Amniotic epithelial cell (primary cell): ENCODE measurements around the gene BBS1.
"Not testable (repeated sequence)": the region's sequence is repeated elsewhere in the genome, so short reads cannot be mapped to it uniquely, and the experiment has no call there.

ENCODE experiments used
- DNase-seq: peaks from one replicate; pipeline ENCODE4 v3.0.0-alpha.2; 2010; ENCODE audit warnings: low read depth

Gene BBS1

DNA sequence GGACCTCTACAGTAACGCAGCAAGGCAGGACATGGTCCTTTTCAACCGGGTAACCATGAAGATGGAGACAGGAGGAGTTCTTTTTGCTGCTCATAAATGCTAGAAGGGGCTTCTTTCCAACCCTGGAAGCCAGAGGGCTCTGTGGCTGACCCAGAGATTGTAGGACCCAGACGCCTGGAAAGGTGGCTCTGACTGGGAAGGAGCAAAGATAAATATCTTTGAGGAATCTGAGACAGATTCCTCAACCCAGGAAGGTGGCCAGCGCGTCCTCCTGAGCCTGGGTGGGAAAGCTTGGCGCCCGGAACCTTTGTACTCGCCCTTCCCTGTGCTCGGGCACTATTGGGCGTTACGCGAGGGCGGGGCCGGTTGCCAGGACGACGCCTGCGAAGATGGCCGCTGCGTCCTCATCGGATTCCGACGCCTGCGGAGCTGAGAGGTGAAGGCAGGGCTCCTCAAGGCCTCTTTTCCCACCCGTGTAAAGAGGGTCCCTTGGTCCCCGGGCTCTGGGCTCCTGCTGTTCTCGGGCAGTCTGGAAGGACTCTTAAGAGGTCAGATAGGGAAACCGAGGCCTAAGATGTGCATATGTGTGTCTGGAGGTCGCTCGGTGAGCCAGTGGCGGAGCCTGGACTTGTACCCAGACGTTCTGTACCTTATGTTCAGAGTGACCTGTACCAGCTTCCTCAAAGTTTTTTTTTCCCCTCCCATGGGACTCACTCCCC lies at the start of gene BBS1:
Gene BBS1, plus strand, starts transcription at position 365 of the 719 bp plus-strand sequence. Its CDS starts 25 bp downstream, at position 390.
- peak; percentile 62 for DNase-seq

DNA sequence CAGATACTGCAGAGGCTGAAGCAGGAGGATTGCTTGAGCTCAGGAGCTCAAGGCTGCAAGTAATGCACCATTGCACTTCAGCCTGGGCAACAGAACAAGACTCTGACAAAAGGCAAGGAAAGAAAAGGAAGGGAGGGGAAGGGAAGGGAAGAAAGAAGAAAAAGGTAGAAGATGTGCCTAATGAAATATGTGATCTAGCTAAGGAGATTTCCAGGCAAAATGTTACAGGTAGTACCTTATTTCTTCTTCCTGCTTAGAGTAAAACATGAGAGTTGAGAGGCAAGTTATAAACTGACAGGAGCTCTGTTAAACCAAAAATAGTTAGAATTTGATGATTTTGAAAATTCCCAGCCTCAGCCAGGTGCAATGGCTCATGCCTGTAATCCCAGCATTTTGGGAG lies 48.4 kb upstream of the BBS1 start:
- DNase-seq, result no peak

DNA sequence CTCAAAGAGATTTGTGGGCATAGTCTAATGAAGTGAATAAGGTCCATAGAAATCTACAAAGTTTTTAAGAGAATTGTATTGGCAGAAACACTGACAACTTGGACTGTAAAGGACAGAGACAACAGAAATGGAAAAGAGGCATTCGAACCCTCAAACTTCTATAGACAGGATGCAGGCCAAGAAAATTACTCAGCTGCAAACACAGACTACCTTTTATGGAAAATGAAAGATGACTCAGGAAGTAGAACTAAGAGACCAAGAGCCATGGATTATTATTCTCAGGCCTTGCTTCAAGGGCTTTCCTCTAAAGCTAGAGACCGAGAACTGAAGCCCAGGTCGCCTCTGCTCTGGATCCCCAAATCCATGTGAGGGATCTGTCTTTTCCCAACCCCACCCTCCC lies 47.5 kb upstream of the BBS1 start:
- no peak for DNase-seq

DNA sequence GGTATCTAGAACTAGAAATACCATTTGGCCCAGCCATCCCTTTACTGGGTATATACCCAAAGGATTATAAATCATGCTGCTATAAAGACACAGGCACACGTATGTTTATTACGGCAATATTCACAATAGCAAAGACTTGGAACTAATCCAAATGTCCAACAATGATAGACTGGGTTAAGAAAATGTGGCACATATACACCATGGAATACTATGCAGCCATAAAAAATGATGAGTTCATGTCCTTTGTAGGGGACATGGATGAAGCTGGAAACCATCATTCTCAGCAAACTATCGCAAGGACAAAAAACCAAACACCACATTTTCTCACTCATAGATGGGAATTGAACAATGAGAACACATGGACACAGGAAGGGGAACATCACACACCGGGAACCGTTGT lies 46.3 kb upstream of the BBS1 start:
- not testable (repeated sequence) for DNase-seq

DNA sequence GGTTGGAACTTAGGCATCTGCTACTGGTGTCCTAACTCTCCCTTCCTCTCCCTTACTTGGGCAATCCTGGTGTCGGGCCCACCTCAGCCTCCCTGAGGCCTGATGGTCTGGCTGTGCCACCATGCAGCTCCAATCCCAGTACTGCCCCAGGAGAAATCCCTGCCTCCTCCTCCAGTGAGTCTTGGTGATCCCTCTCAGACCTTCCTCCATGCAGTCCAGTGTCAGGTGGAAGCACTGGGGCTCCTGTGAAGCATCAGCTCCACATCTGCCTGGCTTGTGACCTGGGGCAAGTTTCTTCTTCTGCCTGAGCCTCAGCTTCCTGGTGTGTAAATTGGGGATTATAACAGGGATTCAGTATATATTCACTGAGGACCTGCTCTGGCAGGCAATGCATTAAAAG lies 45.5 kb upstream of the BBS1 start:
- no peak for DNase-seq

DNA sequence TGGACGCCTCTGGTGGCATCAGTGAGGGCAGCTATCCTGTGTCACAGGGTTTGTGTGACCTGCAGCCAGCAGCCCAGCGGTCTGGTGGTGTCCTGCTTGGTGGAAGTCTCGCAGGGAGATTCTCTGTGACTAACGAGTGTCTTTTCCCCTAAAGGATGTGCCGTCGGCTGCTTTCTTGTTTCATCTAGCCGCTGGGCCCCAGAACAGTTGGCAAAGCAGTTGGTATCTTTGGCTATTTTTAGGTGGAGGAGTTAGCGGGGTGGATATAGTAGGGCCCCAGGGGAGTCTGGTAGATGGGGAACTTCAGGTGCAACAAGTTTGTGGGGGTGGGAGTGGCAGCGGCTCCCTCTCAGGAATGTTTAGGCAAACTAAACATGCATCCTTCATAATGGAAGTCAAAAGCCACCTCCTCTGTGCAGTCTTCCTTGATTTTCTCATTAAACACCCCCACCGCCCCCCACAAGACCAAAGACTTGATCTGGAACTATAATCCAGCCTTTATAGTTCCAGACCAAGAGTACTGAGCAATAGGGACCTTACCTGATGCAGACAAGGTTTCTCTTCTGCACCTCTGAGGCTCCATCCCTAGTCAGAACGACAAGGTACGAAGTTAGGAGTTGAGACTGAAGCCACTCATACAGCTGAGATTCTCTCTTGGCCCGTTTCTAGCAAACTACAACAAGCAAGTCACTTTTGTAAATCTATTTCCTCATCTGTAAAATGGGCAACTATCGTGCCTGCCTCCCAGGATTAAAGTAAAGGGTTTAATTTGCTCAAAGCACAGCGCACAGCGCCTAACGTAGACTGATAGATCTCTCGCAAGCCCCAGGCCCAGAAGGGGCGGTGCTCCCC lies 44.8 kb upstream of the BBS1 start:
- DNase-seq, result no peak

DNA sequence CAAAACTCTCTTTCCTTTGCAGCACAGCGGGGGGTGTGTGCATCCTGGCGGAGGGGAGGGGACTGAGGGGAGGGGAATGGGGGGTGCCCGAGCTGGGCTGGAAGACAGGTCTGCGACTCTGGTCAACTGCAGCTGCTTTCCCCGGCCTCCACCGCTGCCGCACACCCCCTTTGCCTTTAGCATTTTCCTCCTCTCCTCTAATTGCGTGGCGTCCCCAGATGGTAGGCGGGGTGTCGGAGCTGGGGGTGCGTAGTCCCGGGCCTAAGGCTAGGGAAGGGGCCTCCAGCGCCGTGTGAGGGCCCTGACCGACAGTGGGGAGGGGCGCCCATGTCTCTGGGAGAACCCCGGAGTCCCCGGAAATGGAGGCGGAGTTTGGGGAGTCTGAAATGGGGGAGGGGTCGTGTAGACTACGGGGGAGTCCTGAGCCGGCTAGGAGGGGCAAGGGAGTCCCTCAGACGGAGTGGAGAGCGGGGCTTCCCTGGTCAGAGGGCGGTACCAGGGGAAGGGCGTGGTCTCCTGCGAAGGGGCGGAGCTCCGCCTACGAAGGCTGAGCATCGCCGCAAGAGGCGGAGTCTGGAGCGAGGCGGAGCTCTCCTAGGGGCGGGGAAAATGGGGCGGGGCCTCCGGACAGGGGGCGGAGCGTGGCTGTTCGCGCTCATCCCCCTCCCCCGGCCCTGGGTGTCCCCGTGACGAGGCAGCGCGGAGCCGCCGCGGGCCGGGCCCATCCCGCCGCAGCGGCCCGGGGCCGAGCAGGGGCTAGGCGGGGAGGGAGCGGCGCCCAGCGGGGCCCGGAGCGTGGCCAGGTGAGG lies 44.0 kb upstream of the BBS1 start, which contains the start of gene PELI3:
Gene PELI3, plus strand, starts transcription at position 681 of the 809 bp plus-strand sequence. CDS start 1,224 bp downstream, outside the sequence.
- peak; percentile 84 for DNase-seq

DNA sequence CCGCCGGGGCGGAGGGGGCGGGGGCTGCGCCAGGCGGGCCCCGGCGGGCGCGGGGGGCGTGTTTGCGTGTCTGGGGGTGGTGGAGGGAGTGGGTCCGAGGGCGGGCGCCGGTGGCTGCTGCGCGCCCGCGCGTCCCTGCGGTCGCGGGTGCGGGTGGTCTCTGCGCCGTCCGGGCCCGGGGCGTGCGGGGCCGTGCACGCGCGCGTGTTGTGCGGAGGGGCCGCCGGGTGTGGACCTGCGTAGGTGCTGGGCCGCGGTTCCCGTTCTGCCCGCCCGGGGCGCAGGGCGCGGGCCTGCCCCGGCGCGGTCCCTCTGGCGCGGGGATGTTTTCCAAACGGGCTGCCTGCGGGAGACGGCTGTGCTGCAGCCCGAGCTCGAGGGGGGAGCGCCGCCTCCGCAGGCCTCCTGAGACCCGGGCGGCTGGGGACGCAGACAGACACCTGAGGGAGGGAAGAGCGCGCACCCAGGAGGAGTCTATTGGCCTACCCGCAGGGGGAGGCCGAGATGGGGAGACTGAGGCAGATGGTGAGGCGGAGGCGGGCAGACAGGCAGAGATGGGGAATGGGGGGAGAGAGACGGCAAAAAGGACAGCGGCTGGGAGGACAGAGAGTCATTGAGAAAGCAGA lies 43.3 kb upstream of the BBS1 start:
- peak; percentile 21 for DNase-seq

DNA sequence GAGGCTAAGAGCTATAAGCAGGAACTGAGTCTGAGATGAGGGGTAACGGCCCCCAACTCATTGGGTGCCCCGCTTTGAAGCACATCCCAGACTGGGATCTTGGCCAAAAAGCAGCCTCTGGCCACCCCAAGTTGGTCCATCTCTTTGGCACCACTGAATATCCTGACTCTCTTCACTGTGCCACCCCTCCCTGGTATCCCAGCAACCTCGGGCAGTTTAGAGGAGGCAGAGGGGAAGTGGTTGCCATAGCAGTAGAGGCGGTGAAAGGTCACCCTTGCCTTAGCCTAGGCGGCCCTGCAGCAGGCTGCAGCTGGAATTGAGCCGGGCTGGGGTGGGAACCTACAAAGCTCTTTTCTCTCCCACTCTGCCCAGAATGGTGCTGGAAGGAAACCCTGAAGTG lies 42.7 kb upstream of the BBS1 start:
- no peak for DNase-seq

DNA sequence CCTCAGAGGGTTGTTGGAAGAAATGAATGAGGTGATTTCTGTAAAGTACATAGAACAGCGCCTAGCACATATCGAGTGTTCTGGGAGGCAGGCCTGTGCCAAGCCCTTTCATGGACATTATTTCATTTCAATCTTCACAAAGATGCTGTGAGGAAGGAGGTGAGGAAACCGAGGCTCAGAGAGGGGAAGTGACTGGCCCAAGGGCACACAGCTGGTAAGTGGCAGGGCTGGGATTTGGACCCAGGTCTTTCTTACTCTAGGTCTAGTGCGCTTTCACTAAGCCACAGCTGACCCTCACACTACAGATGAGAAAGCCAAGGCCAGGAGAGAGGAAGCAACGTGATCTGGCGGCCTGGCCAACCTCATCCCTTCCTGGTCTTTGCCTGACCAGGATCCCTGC lies 41.7 kb upstream of the BBS1 start:
- no peak for DNase-seq

DNA sequence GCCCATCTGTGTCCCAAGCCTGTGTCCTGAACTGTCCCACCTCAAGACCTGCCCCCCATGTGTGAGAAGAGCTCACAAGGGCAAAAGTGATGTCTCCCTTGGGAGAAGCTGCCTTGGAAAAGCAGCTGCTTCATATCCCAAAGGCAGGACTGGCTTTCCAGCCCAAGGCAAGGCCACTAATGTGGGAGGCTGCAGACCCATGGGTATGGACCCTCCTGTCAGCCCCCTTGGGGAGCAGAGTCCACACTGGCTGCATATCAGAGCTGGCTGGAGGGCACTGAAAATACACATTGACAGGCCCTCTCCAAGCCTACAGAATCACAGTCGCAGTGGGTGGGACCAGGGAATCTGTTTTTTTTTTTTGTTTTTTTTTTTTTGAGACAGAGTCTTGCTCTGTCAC lies 41.0 kb upstream of the BBS1 start:
- no peak for DNase-seq

DNA sequence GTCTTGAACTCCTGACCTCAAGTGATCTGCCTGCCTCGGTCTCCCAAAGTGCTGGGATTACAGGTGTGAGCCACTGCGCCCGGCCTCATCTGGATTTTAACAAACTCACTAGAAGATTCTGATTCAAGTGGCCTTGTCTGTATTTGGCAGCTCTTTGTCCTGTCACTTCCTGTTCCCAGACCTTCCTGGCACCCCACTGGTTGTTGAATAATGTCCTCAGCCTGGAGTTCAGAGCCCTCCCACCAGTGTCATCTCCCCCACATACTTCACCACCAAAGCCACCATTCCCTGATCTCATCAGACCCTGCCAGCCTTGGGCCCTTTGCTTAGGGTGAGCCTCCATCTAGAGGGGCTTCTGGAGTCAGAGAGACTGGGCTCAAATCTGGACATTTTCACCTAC lies 40.4 kb upstream of the BBS1 start:
- no peak for DNase-seq

DNA sequence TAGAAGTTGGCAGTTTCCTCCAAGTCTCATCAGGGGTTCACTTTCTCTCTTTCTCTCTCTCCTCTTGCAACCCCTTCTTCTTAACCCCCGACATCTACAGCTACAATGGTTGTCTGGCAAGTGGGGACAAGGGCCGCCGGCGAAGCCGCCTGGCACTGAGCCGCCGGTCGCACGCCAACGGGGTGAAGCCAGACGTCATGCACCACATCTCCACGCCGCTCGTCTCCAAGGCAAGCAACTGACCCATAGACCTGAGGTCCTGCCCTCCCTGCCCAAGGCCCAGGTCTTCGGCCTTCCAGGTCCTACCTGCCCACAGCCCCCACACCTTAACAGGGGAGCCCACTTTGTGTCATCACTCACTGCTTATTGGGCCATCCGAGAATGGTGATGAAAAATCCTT lies 39.3 kb upstream of the BBS1 start:
- no peak for DNase-seq

DNA sequence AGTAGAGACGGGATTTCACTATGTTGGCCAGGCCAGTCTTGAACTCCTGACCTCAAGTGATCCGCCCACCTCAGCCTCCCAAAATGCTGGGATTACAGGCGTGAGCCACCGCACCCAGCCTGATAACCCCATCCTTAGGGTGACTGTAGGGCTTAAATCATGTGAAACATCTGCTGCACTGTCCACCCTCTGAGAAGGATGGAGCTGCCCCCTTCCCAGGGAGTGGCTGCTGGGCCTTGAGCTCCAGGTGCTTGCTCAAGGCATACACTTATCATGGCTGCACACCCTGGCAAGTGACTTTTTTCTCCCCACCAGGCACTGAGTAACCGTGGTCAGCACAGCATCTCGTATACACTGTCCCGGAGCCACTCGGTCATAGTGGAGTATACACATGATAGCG lies 38.4 kb upstream of the BBS1 start:
- DNase-seq, result no peak

DNA sequence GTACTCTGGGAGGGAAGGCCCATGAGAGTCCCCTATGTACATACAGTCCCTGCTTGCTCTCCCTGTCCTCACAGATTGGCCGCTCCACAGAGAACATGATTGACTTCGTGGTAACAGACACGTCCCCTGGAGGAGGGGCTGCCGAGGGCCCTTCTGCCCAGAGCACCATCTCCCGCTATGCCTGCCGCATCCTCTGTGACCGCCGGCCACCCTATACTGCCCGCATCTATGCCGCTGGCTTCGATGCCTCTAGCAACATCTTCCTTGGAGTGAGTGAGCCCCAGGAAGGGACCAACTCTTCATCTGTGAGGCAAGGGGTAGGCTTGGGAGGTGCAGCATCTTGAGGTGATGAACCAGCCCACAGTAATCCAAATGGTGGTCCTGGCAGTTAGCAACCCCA lies 37.3 kb upstream of the BBS1 start:
- DNase-seq, result no peak

DNA sequence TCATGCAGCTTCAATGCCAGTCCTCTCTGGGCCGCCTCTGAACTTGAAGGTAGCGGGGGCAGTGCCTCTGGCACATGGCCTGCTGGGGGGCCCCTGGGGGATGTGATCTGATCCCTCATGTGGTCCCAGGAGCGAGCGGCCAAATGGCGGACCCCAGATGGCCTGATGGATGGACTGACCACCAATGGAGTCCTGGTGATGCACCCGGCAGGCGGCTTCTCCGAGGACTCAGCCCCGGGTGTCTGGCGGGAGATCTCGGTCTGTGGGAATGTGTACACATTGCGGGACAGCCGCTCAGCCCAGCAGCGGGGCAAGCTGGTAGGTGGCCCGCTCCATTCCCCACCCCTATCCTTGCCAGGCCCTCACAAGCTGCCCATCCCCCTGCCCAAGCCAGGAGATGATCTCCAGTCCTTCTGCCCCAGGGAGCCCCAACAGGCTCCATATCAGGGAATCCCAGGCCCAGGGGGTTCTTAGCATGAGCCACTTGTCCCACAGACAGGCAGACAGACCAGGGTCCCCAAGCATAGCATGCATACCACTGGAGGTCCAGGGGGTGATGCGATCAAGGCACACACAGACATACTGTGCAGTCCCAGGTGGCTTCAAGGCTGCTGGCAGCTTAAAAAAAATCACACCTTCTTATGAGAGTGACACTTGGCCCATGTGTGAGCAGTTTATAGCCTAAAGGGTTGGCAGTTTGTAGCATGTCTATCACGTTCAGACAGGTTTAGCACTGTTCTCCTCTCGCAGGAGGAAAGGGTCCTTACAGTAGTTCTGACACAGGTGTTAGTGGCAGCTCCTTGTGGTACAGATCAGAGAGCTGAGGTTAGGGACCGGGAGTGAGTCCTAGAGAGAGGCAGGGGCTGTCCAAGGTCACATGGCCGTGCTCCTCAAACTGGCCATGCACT lies 36.6 kb upstream of the BBS1 start:
- DNase-seq, result no peak

DNA sequence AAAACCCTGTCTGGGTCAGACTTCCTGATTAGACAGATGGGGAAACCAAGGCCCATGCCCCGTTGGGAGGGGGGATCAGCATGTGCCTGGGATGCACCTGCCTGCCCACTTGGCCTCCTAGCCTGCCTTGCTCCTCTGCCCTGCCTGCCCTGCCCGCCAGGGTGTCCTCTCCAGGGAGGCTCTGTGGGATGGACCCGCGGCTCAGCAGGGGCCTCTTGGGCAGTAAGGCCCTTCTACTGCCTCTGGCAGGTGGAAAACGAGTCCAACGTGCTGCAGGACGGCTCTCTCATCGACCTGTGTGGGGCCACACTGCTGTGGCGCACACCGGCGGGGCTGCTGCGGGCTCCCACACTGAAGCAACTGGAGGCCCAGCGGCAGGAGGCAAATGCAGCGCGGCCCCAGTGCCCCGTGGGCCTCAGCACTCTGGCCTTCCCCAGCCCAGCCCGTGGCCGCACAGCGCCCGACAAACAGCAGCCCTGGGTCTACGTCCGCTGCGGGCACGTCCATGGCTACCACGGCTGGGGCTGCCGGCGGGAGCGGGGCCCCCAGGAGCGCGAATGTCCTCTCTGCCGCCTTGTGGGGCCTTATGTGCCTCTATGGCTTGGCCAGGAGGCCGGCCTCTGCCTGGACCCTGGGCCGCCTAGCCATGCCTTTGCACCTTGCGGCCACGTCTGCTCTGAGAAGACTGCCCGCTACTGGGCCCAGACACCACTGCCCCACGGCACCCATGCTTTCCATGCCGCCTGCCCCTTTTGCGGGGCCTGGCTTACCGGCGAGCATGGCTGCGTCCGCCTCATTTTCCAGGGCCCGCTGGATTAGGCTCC lies 34.9 kb upstream of the BBS1 start:
- no peak for DNase-seq

DNA sequence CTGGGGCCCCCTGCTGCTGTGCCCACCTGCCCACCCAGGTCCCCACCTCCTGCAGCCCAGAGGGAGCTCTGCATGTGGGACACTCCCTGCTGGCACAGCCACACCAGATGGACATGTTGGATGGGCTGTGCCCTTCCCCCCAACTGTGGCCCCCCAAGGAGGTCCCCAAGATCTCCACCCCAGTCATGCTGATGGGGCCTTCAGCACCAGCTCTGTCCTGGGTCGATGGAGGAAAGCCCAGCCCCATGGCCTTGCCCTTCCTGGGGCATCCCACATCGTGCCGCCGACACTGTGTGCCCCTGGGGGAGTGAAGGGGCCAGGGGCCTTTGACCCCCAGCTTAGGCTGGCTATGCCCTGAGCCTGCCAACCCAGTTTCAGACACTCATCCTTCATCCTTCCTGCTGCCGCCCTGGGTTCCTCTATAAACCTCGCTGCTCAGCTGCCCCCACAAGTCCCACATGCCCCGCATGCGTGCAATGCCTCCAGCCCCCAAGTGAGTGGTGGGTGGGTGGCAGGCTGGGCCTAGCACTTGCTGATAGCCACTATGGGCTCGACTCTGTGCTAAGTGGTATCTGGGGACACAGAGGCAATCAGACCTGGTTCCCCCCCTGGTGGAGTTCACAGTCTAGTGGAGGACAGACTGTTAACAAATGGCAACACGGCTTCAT lies 34.1 kb upstream of the BBS1 start:
- no peak for DNase-seq

DNA sequence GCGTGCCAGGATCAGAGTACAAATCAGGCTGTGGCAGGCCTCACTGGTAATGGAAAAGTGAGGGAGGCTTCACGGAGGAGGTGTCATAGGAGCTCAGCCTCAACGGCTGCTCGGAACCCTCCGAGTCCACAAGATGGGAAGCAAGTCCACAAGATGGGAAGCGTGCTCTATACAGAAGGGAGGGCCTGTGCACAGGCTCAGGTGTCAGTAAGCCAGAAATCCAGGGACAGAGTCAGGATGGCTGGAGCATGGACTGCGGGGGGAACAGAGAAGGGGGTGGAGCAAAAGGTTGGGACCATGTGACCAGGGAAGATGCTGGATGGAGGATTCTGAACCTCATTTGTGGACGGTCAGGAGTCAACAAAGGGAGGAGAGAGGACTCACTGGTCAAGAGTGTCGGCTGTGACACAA lies 33.6 kb upstream of the BBS1 start:
- peak; percentile 7 for DNase-seq
